Smooth muscle cell (in vitro differentiated cells): Measurements from ENCODE around the gene CDRT4. TPM values are rescaled to one million over a fixed set of nuclear protein-coding genes. Genes with fewer than 3 reads are reported as not detected.

Source experiments
- DNase-seq: peaks from one replicate; lab custom pipeline; 2025; ENCODE audit not compliant: unreplicated experiment; lab: John Stamatoyannopoulos, UW
- H2AFZ ChIP-seq: fragments of 200-600 bp; sonication (generic); 2 replicates; pipeline ENCODE4 v1.6.0; 2016; ENCODE audit warnings: antibody characterized with exemption, low read depth, mild to moderate bottlenecking
- H3F3A ChIP-seq: fragments of 200-600 bp; sonication (generic); 2 replicates; pipeline ENCODE4 v1.6.0; 2017; ENCODE audit warnings: antibody characterized with exemption, low read depth
- H3K27ac ChIP-seq: fragments of 200-600 bp; sonication (generic); 2 replicates; pipeline ENCODE4 v1.5.1; 2016; ENCODE audit warnings: low read depth, mild to moderate bottlenecking
- H3K27me3 ChIP-seq: fragments of 200-600 bp; sonication (generic); 2 replicates; pipeline ENCODE4 v1.6.1; 2016; ENCODE audit warnings: low read depth, mild to moderate bottlenecking
- H3K36me3 ChIP-seq: fragments of 200-600 bp; sonication (generic); 2 replicates; pipeline ENCODE4 v1.5.1; 2016; ENCODE audit warnings: low read depth
- H3K4me1 ChIP-seq: fragments of 200-600 bp; sonication (generic); 2 replicates; pipeline ENCODE4 v1.5.1; 2016; ENCODE audit warnings: low read depth
- H3K4me2 ChIP-seq: fragments of 200-600 bp; sonication (generic); 2 replicates; pipeline ENCODE4 v1.6.0; 2016; ENCODE audit warnings: mild to moderate bottlenecking
- H3K4me3 ChIP-seq: fragments of 200-600 bp; sonication (generic); 2 replicates; pipeline ENCODE4 v1.5.1; 2016; ENCODE audit warnings: mild to moderate bottlenecking
- H3K79me2 ChIP-seq: fragments of 200-600 bp; sonication (generic); 2 replicates; pipeline ENCODE4 v1.6.0; 2016; ENCODE audit warnings: low read depth, mild to moderate bottlenecking
- H3K9ac ChIP-seq: fragments of 200-600 bp; sonication (generic); 2 replicates; pipeline ENCODE4 v1.6.0; 2016; ENCODE audit warnings: low read depth
- H3K9me3 ChIP-seq: fragments of 200-600 bp; sonication (generic); replicated peaks from 2 replicates; pipeline ENCODE4 v1.5.1; 2016; ENCODE audit warnings: low read depth
- H4K20me1 ChIP-seq: fragments of 200-600 bp; sonication (generic); 2 replicates; pipeline ENCODE4 v1.6.0; 2016; ENCODE audit warnings: low read depth
- CTCF ChIP-seq: fragments of 200-600 bp; sonication (generic); IDR thresholded peaks from 2 replicates; pipeline ENCODE4 v1.5.1; 2017; ENCODE audit warnings: borderline replicate concordance, mild to moderate bottlenecking, antibody characterized with exemption; ENCODE audit not compliant: insufficient read depth, poor library complexity, severe bottlenecking
- WGBS: methylation state at CpG from one replicate; pipeline ENCODE4 v1.1.7; 2016; ENCODE audit warnings: low lambda C conversion rate; 5-methylcytosine and 5-hydroxymethylcytosine counted together
- polyA plus RNA-seq: library from polyadenylated mRNA; unstranded; fragments of >200 nt; fragmentation: Nextera tagmentation; extraction: Ambion mirVana; gene quantifications from 2 replicates; pipeline ENCODE4 v1.2.1, GENCODE V29; 2016
- total RNA-seq: library from RNA; depleted of rRNA; stranded (reverse); fragments of >200 nt; gene quantifications from 2 replicates; pipeline ENCODE4 v1.2.3, GENCODE V29; 2014

Gene CDRT4
- total and polyA plus RNA-seq, 2 experiments from 2014 or later = 0.45 to 4.2 TPM

GRCh38 chr17:15437303-15437635, 30.2 kb downstream of the CDRT4 start:
- Histone ChIP-seq H3K27ac (no peak overlapping the region), H3F3A (peaks cover 22% of the 10 kb centered on the region), H3K4me2 (no peak overlapping the region), H3K4me1 (no peaks in the 10 kb centered on the region), H3K79me2 (no peaks in the 10 kb centered on the region), H3K9ac (no peak overlapping the region), H3K4me3 (no peak overlapping the region), H2AFZ (no peak overlapping the region), H4K20me1 (no peaks in the 10 kb centered on the region), H3K27me3 (no peaks in the 10 kb centered on the region), H3K9me3 (no peaks in the 10 kb centered on the region), H3K36me3 (no peaks in the 10 kb centered on the region)
- DNase-seq = no peak
- no peak for TF ChIP-seq CTCF

- no peak overlapping the region for H2AFZ ChIP-seq
- H3K4me3 ChIP-seq = no peak overlapping the region
- H3K79me2 ChIP-seq = no peaks in the 10 kb centered on the region
- no peak overlapping the region for H3K27ac ChIP-seq
- no peak for DNase-seq
- no peaks in the 10 kb centered on the region for H3K4me1 ChIP-seq
- no peaks in the 10 kb centered on the region for H3K36me3 ChIP-seq
- H3K27me3 ChIP-seq = no peaks in the 10 kb centered on the region
- no peak overlapping the region for H3K9ac ChIP-seq
- peak; percentile 22 for TF ChIP-seq CTCF
- H3K4me2 ChIP-seq = no peak overlapping the region
- no peaks in the 10 kb centered on the region for H3K9me3 ChIP-seq
- no peaks in the 10 kb centered on the region for H4K20me1 ChIP-seq
- WGBS = 58% methylated on average over 3 of the region's 3 CpGs
- H3F3A ChIP-seq = peaks cover 22% of the 10 kb centered on the region
Measured at GRCh38 chr17:15436473-15437302, 30.7 kb downstream of the CDRT4 start.

- Histone ChIP-seq H3K27ac (peak overlapping the region; percentile 93), H4K20me1 (no peaks in the 10 kb centered on the region), H3K36me3 (no peaks in the 10 kb centered on the region), H3K9ac (peak overlapping the region; percentile 66), H3K4me1 (no peaks in the 10 kb centered on the region), H3F3A (peaks cover 25% of the 10 kb centered on the region), H3K4me2 (peak overlapping the region; percentile 47), H3K27me3 (no peaks in the 10 kb centered on the region), H3K9me3 (no peaks in the 10 kb centered on the region), H2AFZ (no peak overlapping the region), H3K79me2 (no peaks in the 10 kb centered on the region), H3K4me3 (no peak overlapping the region)
- TF ChIP-seq CTCF = no peak
- WGBS = 89% methylated on average over 8 of the region's 8 CpGs
- DNase-seq = no peak
Measured at GRCh38 chr17:15434956-15435355, 32.5 kb downstream of the CDRT4 start.
